Measurements from ENCODE around the gene NECTIN2.
"Not testable (repeated sequence)": the region's sequence is repeated elsewhere in the genome, so short reads cannot be mapped to it uniquely, and the experiment has no call there.

Gene NECTIN2

DNA sequence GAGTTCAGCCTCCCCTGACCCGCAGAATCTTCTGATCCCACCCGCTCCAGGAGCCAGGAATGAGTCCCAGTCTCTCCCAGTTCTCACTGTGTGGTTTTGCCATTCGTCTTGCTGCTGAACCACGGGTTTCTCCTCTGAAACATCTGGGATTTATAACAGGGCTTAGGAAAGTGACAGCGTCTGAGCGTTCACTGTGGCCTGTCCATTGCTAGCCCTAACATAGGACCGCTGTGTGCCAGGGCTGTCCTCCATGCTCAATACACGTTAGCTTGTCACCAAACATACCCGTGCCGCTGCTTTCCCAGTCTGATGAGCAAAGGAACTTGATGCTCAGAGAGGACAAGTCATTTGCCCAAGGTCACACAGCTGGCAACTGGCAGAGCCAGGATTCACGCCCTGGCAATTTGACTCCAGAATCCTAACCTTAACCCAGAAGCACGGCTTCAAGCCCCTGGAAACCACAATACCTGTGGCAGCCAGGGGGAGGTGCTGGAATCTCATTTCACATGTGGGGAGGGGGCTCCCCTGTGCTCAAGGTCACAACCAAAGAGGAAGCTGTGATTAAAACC, 58.4 kb downstream of the NECTIN2 start:
- in situ Hi-C loops (cut with HindIII; ENCODE audit: low sequenced_read_pairs): no loop called here

DNA sequence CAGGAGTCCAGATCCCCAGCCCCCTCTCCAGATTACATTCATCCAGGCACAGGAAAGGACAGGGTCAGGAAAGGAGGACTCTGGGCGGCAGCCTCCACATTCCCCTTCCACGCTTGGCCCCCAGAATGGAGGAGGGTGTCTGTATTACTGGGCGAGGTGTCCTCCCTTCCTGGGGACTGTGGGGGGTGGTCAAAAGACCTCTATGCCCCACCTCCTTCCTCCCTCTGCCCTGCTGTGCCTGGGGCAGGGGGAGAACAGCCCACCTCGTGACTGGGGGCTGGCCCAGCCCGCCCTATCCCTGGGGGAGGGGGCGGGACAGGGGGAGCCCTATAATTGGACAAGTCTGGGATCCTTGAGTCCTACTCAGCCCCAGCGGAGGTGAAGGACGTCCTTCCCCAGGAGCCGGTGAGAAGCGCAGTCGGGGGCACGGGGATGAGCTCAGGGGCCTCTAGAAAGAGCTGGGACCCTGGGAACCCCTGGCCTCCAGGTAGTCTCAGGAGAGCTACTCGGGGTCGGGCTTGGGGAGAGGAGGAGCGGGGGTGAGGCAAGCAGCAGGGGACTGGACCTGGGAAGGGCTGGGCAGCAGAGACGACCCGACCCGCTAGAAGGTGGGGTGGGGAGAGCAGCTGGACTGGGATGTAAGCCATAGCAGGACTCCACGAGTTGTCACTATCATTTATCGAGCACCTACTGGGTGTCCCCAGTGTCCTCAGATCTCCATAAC, 59.5 kb downstream of the NECTIN2 start, which contains the start of gene APOE:
APOE (plus strand) TSS at position 360 of the 724 bp plus-strand sequence. CDS start 829 bp downstream, outside the sequence.
- in situ Hi-C loops (cut with HindIII; ENCODE audit: low sequenced_read_pairs): no loop called here

DNA sequence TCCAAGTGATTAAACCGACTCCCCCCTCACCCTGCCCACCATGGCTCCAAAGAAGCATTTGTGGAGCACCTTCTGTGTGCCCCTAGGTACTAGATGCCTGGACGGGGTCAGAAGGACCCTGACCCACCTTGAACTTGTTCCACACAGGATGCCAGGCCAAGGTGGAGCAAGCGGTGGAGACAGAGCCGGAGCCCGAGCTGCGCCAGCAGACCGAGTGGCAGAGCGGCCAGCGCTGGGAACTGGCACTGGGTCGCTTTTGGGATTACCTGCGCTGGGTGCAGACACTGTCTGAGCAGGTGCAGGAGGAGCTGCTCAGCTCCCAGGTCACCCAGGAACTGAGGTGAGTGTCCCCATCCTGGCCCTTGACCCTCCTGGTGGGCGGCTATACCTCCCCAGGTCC, 61.5 kb downstream of the NECTIN2 start:
- in situ Hi-C loops (cut with HindIII; ENCODE audit: low sequenced_read_pairs): no loop called here

DNA sequence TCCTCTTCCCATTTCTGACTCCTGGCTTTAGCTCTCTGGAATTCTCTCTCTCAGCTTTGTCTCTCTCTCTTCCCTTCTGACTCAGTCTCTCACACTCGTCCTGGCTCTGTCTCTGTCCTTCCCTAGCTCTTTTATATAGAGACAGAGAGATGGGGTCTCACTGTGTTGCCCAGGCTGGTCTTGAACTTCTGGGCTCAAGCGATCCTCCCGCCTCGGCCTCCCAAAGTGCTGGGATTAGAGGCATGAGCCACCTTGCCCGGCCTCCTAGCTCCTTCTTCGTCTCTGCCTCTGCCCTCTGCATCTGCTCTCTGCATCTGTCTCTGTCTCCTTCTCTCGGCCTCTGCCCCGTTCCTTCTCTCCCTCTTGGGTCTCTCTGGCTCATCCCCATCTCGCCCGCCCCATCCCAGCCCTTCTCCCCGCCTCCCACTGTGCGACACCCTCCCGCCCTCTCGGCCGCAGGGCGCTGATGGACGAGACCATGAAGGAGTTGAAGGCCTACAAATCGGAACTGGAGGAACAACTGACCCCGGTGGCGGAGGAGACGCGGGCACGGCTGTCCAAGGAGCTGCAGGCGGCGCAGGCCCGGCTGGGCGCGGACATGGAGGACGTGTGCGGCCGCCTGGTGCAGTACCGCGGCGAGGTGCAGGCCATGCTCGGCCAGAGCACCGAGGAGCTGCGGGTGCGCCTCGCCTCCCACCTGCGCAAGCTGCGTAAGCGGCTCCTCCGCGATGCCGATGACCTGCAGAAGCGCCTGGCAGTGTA, 62.2 kb downstream of the NECTIN2 start:
- in situ Hi-C loops (cut with HindIII; ENCODE audit: low sequenced_read_pairs): no loop called here

DNA sequence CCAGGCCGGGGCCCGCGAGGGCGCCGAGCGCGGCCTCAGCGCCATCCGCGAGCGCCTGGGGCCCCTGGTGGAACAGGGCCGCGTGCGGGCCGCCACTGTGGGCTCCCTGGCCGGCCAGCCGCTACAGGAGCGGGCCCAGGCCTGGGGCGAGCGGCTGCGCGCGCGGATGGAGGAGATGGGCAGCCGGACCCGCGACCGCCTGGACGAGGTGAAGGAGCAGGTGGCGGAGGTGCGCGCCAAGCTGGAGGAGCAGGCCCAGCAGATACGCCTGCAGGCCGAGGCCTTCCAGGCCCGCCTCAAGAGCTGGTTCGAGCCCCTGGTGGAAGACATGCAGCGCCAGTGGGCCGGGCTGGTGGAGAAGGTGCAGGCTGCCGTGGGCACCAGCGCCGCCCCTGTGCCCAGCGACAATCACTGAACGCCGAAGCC, 62.8 kb downstream of the NECTIN2 start:
- in situ Hi-C loops (cut with HindIII; ENCODE audit: low sequenced_read_pairs): no loop called here

DNA sequence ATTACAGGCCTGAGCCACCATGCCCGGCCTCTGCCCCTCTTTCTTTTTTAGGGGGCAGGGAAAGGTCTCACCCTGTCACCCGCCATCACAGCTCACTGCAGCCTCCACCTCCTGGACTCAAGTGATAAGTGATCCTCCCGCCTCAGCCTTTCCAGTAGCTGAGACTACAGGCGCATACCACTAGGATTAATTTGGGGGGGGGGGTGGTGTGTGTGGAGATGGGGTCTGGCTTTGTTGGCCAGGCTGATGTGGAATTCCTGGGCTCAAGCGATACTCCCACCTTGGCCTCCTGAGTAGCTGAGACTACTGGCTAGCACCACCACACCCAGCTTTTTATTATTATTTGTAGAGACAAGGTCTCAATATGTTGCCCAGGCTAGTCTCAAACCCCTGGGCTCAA, 63.7 kb downstream of the NECTIN2 start:
- in situ Hi-C loops (cut with HindIII; ENCODE audit: low sequenced_read_pairs): loop anchor here (10.0 kb wide), 1 partner anchor 65 kb away; no protein-coding TSS in a partner anchor

DNA sequence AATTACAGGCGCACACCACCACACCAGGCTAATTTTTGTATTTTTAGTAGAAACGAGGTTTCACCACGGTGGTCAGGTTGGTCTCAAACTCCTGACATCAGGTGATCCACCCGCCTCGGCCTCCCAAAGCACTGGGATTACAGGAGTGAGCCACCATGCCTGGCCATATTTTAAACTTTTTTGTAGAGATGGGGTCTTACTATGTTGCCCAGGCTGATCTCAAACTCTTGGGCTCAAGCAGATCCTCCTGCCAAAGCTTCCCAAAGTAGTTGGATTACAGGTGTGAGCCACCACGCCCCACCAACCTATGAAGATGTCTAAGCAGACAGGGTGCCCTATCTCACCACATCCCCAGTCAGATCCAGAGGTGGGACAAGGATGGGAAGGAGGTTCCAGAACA, 65.8 kb downstream of the NECTIN2 start:
- in situ Hi-C loops (cut with HindIII; ENCODE audit: low sequenced_read_pairs): loop anchor here (10.0 kb wide), 1 partner anchor 63 kb away; no protein-coding TSS in a partner anchor

DNA sequence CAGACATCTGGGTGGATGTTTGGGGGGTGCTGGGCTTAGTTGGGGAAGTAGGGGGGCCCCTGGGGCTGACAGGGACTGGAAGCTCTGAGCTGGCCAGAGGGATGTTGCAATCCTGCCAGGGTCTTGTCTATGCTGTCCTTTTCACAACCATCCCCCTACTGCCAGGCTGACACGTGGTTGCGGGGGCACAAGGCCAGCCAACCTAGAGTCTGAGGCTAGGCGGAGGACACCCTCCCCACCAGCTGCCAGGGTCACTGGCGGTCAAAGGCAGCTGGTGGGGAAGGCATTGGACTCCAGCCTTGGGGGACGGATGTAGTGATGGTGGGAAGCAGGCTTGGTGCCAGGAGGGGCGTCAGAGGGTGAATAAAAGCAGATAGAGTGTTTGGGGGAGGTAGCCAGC, 66.8 kb downstream of the NECTIN2 start:
- in situ Hi-C loops (cut with HindIII; ENCODE audit: low sequenced_read_pairs): loop anchor here (10.0 kb wide), 1 partner anchor 62 kb away; no protein-coding TSS in a partner anchor

DNA sequence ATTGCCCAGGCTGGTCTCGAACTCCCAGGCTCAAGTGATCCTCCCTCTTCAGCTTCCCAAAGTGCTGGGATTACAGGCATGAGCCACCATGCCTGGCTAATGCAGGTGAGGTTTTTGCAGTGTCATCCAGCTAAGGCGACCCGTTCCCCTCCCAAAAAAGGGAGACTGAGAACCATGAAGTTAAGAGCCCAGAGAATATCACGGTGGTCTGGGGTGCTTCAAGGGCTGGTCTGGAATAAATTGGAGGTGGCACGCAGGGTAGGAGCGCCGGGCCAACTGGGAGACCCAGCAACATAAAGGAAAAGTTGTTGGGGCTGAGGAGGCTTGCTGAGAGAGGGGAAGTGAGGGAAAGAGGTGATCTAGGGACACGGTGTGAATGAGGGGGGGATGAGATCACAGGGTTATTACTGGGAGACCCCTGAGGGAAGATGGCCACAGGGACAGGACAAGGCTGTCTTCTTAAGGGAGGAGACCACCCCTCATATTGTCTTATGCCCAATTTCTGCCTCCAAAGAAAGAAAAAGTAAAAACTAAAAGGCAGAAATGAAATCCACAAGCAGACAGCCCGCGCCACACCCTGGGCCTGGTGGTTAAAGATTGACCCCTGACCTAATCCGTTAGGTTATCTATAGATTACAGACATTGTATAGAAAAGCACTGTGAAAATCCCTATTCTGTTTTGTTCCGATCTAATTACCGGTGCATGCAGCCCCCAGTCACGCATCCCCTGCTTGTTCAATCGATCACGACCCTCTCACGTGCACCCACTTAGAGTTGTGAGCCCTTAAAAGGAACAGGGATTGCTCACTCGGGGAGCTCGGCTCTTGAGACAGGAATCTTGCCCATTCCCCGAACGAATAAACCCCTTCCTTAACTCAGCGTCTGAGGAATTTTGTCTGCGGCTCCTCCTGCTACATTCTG, 67.7 kb downstream of the NECTIN2 start:
- in situ Hi-C loops (cut with HindIII; ENCODE audit: low sequenced_read_pairs): loop anchor here (10.0 kb wide), 1 partner anchor 61 kb away; no protein-coding TSS in a partner anchor

DNA sequence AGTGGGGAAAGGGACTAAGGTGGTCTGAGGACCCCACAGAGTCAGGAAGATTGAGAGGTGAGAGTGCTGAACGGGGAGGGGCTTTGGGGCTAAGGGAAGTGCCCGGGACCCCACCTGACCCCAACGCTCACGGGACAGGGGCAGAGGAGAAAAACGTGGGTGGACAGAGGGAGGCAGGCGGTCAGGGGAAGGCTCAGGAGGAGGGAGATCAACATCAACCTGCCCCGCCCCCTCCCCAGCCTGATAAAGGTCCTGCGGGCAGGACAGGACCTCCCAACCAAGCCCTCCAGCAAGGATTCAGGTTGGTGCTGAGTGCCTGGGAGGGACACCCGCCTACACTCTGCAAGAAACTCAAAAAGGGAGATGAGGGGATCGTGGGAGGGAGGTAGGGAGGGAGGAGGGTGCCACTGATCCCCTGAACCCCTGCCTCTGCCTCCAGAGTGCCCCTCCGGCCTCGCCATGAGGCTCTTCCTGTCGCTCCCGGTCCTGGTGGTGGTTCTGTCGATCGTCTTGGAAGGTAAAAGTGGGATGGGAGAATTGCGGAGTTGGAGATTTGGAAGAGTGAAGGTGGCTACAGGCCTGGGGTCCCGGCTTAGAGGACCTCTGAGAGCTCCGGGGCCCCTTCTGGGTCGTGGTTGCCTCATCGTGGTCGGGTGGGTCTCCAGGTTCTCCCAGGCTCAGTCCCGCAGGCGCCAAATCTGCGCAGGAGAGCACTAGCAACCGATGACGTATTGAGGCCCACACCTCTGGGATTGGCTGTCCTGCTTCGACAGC, 68.5 kb downstream of the NECTIN2 start, which contains the start of gene APOC1:
APOC1 (plus strand) TSS at position 176 of the 774 bp plus-strand sequence; CDS start at position 460, 284 bp downstream.
- in situ Hi-C loops (cut with HindIII; ENCODE audit: low sequenced_read_pairs): loop anchor here (10.0 kb wide), 1 partner anchor 60 kb away; no protein-coding TSS in a partner anchor

DNA sequence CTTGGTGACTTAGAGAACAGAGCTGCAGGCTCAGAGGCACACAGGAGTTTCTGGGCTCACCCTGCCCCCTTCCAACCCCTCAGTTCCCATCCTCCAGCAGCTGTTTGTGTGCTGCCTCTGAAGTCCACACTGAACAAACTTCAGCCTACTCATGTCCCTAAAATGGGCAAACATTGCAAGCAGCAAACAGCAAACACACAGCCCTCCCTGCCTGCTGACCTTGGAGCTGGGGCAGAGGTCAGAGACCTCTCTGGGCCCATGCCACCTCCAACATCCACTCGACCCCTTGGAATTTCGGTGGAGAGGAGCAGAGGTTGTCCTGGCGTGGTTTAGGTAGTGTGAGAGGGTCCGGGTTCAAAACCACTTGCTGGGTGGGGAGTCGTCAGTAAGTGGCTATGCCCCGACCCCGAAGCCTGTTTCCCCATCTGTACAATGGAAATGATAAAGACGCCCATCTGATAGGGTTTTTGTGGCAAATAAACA, 78.2 kb downstream of the NECTIN2 start:
- in situ Hi-C loops (cut with HindIII; ENCODE audit: low sequenced_read_pairs): no loop called here

DNA sequence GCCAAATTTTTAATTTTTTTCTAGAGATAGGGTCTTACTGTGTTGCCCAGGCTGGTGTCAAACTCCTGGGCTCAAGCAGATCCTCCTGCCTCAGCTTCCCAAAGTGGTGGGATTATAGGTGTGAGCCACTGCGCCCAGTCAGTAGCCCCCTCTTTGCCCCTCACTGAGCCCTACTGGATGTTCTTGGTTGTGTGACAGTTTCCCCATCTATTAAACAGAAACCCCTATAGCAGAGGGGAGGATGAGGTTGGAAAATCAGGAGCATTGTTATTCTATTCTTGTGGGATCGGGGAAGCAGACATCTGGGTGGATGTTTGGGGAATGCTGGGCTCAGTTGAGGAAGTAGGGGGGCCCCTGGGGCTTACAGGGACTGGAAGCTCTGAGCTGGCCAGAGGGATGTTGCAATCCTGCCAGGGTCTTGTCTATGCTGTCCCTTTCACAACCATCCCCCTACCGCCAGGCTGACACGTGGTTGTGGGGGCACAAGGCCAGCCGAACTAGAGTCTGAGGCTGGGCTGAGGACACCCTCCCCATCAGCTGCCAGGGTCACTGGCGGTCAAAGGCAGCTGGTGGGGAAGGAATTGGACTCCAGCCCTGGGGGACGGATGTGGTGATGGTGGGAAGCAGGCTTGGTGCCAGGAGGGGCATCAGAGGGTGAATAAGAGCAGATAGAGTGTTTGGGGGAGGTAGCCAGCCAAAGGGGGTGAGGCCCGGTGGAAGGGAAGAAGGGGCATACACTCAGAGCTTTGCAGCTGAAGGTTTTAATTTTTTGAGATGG, 79.2 kb downstream of the NECTIN2 start:
- in situ Hi-C loops (cut with HindIII; ENCODE audit: low sequenced_read_pairs): no loop called here

DNA sequence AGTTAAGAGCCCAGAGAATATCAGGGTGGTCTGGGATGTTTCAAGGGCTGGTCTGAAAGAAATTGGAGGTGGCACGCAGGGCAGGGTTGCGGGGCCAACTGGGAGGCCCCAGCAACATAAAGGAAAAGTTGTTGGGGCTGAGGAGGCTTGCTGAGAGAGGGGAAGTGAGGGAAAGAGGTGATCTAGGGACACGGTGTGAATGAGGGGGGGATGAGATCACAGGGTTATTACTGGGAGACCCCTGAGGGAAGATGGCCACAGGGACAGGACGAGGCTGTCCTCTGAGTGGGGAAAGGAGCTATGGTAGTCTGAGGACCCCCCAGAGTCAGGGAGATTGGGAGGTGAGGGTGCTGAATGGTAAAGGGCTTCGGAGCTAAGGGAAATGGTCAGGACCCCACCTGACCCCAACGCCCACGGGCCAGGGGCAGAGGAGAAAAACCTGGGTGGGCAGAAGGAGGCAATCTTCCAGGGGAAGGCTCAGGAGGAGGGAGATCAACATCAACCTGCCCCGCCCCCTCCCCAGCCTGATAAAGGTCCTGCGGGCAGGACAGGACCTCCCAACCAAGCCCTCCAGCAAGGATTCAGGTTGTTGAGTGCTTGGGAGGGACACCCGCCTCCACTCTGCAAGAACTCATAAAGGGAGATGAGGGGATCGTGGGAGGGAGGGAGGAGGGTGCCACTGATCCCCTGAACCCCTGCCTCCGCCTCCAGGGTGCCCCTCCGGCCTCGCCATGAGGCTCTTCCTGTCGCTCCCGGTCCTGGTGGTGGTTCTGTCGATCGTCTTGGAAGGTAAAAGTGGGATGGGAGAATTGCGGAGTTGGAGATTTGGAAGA, 80.4 kb downstream of the NECTIN2 start:
- in situ Hi-C loops (cut with HindIII; ENCODE audit: low sequenced_read_pairs): not testable (repeated sequence)

DNA sequence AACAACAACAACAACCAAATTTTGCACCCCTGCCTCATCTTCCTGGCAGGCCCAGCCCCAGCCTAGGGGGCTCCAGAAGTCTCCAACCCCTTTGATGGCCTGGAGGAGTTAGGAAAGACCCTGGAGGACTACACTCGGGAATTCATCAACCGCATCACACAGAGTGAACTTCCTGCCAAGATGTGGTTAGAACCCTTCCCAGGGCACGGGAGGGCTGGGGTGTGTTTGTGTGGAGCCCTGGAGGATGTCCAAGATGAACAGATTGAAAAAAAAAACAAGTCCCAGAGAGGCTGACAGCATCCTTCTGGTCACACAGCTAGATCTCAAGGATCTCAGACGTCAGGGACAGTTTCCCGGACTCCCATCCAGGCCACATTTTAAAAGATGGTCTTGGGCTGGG, 81.6 kb downstream of the NECTIN2 start:
- in situ Hi-C loops (cut with HindIII; ENCODE audit: low sequenced_read_pairs): no loop called here

DNA sequence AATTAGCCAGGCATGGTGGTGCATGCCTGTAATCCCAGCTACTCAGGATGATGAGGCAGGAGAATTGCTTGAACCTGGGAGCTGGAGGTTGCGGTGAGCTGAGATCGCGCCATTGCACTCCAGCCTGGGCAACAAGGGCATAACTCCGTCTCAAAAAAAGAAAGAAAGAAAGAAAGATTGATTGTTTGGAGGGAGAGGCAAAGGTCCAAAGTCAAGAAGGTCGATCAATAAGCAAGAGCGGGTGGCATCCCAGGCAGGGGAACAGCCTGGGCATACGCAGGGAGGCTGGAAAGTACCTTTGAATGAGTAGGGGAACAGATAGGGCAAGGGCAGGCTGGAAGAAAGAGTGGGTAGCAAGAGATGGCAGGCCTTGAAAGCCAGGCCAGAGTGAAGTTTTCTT, 84.0 kb downstream of the NECTIN2 start:
- in situ Hi-C loops (cut with HindIII; ENCODE audit: low sequenced_read_pairs): no loop called here

DNA sequence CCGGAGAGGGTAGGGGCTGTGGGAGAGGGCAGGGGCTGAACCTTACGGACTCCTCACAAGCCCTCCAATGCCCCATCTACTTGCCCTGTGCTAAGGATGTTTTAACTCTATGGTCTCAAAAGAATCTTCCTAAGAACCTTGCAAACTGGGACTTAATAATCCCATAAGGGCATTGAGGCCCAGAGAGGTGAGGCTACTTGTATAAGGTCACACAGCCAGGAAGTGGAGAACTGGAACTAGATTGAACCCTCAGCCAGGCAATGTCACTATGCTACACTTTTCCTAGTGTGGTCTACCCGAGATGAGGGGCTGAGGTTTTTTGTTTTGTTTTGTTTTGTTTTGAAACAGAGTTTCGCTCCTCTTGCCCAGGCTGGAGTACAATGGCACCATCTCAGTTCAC, 85.4 kb downstream of the NECTIN2 start:
- in situ Hi-C loops (cut with HindIII; ENCODE audit: low sequenced_read_pairs): no loop called here
